Brain microvascular endothelial cell (primary cell): Measurements from ENCODE around the gene SPATC1L.

Experiments used
- DNase-seq: peaks from one replicate; pipeline ENCODE4 v3.0.0-alpha.2; 2020
- H3K27ac ChIP-seq: fragments of 250-450 bp; sonication (Bioruptor Pico); 2 replicates; pipeline ENCODE4 v1.5.1; 2020; ENCODE audit warnings: mild to moderate bottlenecking, moderate library complexity
- H3K27me3 ChIP-seq: fragments of 250-450 bp; sonication (Bioruptor Pico); replicated peaks from 2 replicates; pipeline ENCODE4 v1.5.1; 2020; ENCODE audit warnings: mild to moderate bottlenecking
- H3K36me3 ChIP-seq: fragments of 250-450 bp; sonication (Bioruptor Pico); replicated peaks from 2 replicates; pipeline ENCODE4 v1.5.1; 2020; ENCODE audit warnings: mild to moderate bottlenecking
- H3K4me3 ChIP-seq: 2 replicates; pipeline ENCODE4 v1.5.1; 2011; ENCODE audit warnings: low read depth, mild to moderate bottlenecking, control low read depth, low read length, moderate library complexity
- CTCF ChIP-seq: IDR thresholded peaks from 2 replicates; pipeline ENCODE4 v1.5.1; 2011; ENCODE audit warnings: low read depth, mild to moderate bottlenecking, moderate library complexity, low read length, control low read depth, inconsistent platforms; ENCODE audit errors: missing control alignments
- in situ Hi-C: cut with HindIII; loops from 2 replicates; pipeline ENCODE4 v1.10.0; 2017; ENCODE audit warnings: low sequenced_read_pairs, low pct_ligation_motif_present

The SPATC1L gene

GRCh38 chr21:46183910-46184624 lies at the start of gene SPATC1L:
SPATC1L (minus strand) TSS chr21:46184459; CDS start chr21:46182816, 1,643 bp downstream.
- Histone ChIP-seq H3K27ac (peak within 1 kb of the TSS; percentile 1), H3K4me3 (peak within 1 kb of the TSS; percentile 74), H3K27me3 (no peaks in the 10 kb centered on the region), H3K36me3 (no peaks in the 10 kb centered on the region)
- peak; percentile 61 for DNase-seq
- in situ Hi-C loops: no loop called here
- no peak for TF ChIP-seq CTCF

GRCh38 chr21:46229923-46230260 lies 45.6 kb upstream of the SPATC1L start:
- peaks cover 13% of the 10 kb centered on the region for H3K36me3 ChIP-seq
- DNase-seq: no peak
- in situ Hi-C loops: no loop called here
- no peaks in the 10 kb centered on the region for H3K27me3 ChIP-seq
- peak overlapping the region; percentile 66 for H3K4me3 ChIP-seq
- TF ChIP-seq CTCF: no peak
- no peak overlapping the region for H3K27ac ChIP-seq

- peak overlapping the region; percentile 66 for H3K4me3 ChIP-seq
- peak overlapping the region; percentile 20 for H3K27ac ChIP-seq
- H3K27me3 ChIP-seq: no peaks in the 10 kb centered on the region
- peak; percentile 70 for TF ChIP-seq CTCF
- no peak for DNase-seq
- peaks cover 8% of the 10 kb centered on the region for H3K36me3 ChIP-seq
- in situ Hi-C loops: no loop called here
Observed at GRCh38 chr21:46229133-46229922, 45.1 kb upstream of the SPATC1L start.

GRCh38 chr21:46228345-46229051 lies 44.2 kb upstream of the SPATC1L start, which contains the start of gene LSS:
LSS (minus strand) TSS chr21:46228774; CDS start chr21:46228745, 29 bp downstream.
- Histone ChIP-seq H3K27me3 (no peaks in the 10 kb centered on the region), H3K4me3 (peak within 1 kb of the TSS; percentile 90), H3K36me3 (peaks cover 2% of the 10 kb centered on the region), H3K27ac (peak within 1 kb of the TSS; percentile 73)
- in situ Hi-C loops: no loop called here
- TF ChIP-seq CTCF: no peak
- DNase-seq: peak; percentile 94

GRCh38 chr21:46227811-46228344 lies 43.6 kb upstream of the SPATC1L start:
- in situ Hi-C loops: no loop called here
- Histone ChIP-seq H3K36me3 (peaks cover 3% of the 10 kb centered on the region), H3K27ac (peak overlapping the region; percentile 73), H3K27me3 (no peaks in the 10 kb centered on the region), H3K4me3 (peak overlapping the region; percentile 90)
- no peak for TF ChIP-seq CTCF
- DNase-seq: no peak
